Hepatocyte (in vitro differentiated cells): Measurements from ENCODE around the gene RRN3.
"Not testable (repeated sequence)": the region's sequence is repeated elsewhere in the genome, so short reads cannot be mapped to it uniquely, and the experiment has no call there.

Experiments used
- EZH2 ChIP-seq: fragments of 200-600 bp; sonication (generic); IDR thresholded peaks from 2 replicates; pipeline ENCODE4 v1.6.1; 2016; ENCODE audit warnings: antibody characterized with exemption, mild to moderate bottlenecking, borderline replicate concordance
- EZH2phosphoT487 ChIP-seq: fragments of 200-600 bp; sonication (generic); IDR thresholded peaks from one replicate; pipeline ENCODE4 v1.6.1; 2018; ENCODE audit warnings: antibody characterized with exemption, mild to moderate bottlenecking, low read depth, moderate library complexity; ENCODE audit not compliant: unreplicated experiment, severe bottlenecking
- TF ChIP-seq, protein P1 (sequence below): fragments of 200-600 bp; sonication (generic); IDR thresholded peaks from 2 replicates; pipeline ENCODE4 v1.5.1; 2016; ENCODE audit warnings: antibody characterized with exemption, mild to moderate bottlenecking; ENCODE audit not compliant: poor library complexity

DNA sequence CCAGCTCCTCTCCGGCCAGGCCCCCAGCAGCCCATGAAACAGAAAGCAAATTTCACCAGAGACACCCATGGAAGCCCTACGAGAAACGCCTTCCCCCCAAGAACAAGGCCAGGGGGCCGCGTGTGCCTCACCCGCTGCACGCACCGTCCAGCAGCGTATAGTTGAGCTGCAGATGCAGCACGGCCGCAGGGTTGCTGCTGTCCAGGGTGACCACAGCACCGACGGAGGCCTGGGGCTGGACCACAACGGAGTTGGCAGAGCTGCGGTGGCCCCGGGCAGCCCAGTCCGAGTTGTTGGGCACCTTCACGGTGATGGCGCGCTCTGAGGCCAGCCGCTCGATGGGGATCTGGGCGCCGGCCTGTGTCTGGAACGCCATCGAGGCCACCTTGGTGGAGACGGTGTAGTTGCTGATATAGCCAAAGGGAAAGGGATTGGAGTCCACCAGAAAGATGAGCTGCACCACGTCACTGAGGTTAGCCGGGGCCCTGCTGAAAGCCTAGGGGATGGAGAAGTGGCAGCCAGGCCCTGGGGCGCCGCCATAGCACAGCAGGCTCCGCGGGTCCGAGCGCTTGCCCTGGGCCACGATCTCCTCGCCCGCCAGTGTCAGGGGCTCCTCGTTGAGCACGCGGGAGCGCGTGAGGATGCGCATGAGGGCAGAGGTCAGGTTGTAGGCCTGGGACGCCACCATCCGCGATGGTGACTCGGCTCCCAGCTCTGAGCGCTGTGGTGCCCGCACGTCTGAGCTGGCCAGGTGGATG, 37.0 kb upstream of the RRN3 start:
- TF ChIP-seq, protein P1, sequence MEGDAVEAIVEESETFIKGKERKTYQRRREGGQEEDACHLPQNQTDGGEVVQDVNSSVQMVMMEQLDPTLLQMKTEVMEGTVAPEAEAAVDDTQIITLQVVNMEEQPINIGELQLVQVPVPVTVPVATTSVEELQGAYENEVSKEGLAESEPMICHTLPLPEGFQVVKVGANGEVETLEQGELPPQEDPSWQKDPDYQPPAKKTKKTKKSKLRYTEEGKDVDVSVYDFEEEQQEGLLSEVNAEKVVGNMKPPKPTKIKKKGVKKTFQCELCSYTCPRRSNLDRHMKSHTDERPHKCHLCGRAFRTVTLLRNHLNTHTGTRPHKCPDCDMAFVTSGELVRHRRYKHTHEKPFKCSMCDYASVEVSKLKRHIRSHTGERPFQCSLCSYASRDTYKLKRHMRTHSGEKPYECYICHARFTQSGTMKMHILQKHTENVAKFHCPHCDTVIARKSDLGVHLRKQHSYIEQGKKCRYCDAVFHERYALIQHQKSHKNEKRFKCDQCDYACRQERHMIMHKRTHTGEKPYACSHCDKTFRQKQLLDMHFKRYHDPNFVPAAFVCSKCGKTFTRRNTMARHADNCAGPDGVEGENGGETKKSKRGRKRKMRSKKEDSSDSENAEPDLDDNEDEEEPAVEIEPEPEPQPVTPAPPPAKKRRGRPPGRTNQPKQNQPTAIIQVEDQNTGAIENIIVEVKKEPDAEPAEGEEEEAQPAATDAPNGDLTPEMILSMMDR, result not testable (repeated sequence)
- not testable (repeated sequence) for TF ChIP-seq EZH2phosphoT487, EZH2
